Stimulated activated CD4-positive, alpha-beta T cell treated with anti-CD3 and anti-CD28 coated beads, Interleukin-4, amount 100 ng/mL, for 24 hours (primary cell): ENCODE results near the gene PRSS12.
"Not testable (repeated sequence)": the region's sequence is repeated elsewhere in the genome, so short reads cannot be mapped to it uniquely, and the experiment has no call there.

Source experiments
- DNase-seq: peaks from one replicate; pipeline ENCODE4 v3.0.0-alpha.2; 2020

PRSS12 gene

GRCh38 chr4:118352843-118353533 is at the start of gene PRSS12:
PRSS12 (minus strand) TSS chr4:118353003; CDS start chr4:118352720, 283 bp downstream.
- DNase-seq = peak; percentile 47

- no peak for DNase-seq
These were observed 47.6 kb upstream of the PRSS12 start for GRCh38 chr4:118400356-118400755.

- not testable (repeated sequence) for DNase-seq
These were observed 47.1 kb upstream of the PRSS12 start for GRCh38 chr4:118399883-118400282.

GRCh38 chr4:118398226-118399090 is 45.7 kb upstream of the PRSS12 start:
- no peak for DNase-seq

- DNase-seq = no peak
These were observed 44.8 kb upstream of the PRSS12 start for GRCh38 chr4:118397623-118397979.

GRCh38 chr4:118396881-118397622 is 44.2 kb upstream of the PRSS12 start:
- no peak for DNase-seq

- DNase-seq = no peak
These were observed 42.3 kb upstream of the PRSS12 start for GRCh38 chr4:118395057-118395644.

- not testable (repeated sequence) for DNase-seq
These were observed 39.7 kb upstream of the PRSS12 start for GRCh38 chr4:118392509-118392908.

- no peak for DNase-seq
These were observed 37.3 kb upstream of the PRSS12 start for GRCh38 chr4:118390121-118390520.

- no peak for DNase-seq
These were observed 36.9 kb upstream of the PRSS12 start for GRCh38 chr4:118389721-118390120.

GRCh38 chr4:118388606-118389005 is 35.8 kb upstream of the PRSS12 start:
- DNase-seq = no peak

GRCh38 chr4:118381902-118382301 is 29.1 kb upstream of the PRSS12 start:
- no peak for DNase-seq

- DNase-seq = no peak
These were observed 20.9 kb upstream of the PRSS12 start for GRCh38 chr4:118373614-118374255.

- DNase-seq = no peak
These were observed 19.4 kb upstream of the PRSS12 start for GRCh38 chr4:118372251-118372650.

GRCh38 chr4:118369231-118369630 is 16.4 kb upstream of the PRSS12 start:
- no peak for DNase-seq

- no peak for DNase-seq
These were observed 15.1 kb upstream of the PRSS12 start for GRCh38 chr4:118367872-118368271.

- DNase-seq = no peak
These were observed 14.6 kb upstream of the PRSS12 start for GRCh38 chr4:118367361-118367760.

- DNase-seq = no peak
These were observed 10.4 kb upstream of the PRSS12 start for GRCh38 chr4:118363166-118363565.

GRCh38 chr4:118361192-118361591 is 8.4 kb upstream of the PRSS12 start:
- no peak for DNase-seq

GRCh38 chr4:118360106-118360505 is 7.3 kb upstream of the PRSS12 start:
- DNase-seq = no peak

GRCh38 chr4:118357601-118358000 is 4.8 kb upstream of the PRSS12 start:
- no peak for DNase-seq

- no peak for DNase-seq
These were observed 3.9 kb upstream of the PRSS12 start for GRCh38 chr4:118356731-118357130.

GRCh38 chr4:118356111-118356510 is 3.3 kb upstream of the PRSS12 start:
- DNase-seq = no peak
